GM19351 (cell line): ENCODE data around the gene GTPBP4.

ENCODE experiments used
- ATAC-seq: cut with Tn5 transposase; IDR thresholded peaks from one replicate; pipeline ENCODE4 v1.9.1; 2021; ENCODE audit warnings: mild to moderate bottlenecking, moderate library complexity; ENCODE audit not compliant: unreplicated experiment

GTPBP4 gene

DNA sequence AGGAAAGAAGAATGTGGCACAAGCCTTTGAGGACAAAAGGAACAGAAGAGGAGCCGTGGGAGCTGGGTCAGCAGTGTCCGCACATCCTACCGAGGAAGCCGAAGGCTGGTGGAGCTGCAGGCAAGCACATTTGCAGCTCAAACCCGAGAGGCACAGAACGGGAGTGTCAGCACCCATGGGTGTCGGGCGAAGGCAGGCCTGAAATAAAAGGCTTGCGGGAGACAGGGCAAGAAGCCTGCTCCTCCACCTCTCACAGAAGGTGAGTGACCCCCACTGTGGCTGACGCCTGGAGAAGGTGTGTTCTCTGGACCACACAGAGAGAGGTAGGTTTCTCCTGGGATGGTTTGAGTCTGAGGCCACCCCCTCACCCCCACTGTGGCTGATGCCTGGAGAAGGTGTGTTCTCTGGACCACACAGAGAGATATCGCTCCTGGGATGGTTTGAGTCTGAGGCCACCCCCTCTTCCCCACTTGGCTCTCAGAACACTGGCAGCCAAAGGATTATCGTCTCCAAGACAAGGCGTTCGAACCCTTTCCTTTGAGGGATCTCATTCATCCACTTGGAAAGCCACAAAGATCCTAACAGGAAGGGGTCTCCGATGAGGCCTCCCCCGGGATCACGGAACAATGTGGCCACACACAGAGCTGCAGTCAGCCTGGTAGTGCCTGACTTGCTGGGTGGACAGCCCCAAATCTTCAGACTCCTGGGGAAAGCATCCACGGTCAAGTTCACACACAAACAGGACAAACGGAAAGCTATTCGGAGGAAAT lies 21.6 kb upstream of the GTPBP4 start:
- ATAC-seq: no peak

DNA sequence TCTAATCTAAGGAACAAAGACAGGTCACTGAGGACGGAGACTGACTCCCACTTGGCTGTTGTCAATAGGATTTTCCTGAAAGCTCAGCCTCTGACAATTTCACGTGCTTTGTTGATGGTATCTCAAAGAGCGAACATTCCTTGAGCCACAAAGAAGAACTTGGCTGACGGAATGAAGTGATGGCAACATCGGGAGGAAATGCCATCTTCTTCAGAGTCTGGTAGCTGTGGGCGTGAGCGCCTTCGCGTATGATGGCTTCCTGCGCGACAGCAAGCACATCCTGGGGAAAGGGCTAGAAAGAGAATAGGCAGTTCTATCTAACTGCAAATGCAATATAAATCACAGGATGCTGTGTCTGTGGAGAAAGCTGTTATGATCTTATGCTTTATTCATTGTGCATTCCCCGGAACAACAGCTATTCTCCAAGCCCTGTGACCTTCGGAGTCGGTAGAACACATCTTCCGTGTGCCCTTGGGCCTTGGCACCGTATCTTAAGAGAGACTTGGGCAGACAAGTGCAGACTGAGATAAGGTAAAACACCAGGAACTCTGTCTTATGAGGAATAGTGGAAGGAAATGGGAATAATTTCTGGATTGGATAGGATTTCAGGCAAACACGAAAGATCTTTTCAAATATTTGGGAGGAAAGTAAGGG lies 19.6 kb upstream of the GTPBP4 start:
- no peak for ATAC-seq

DNA sequence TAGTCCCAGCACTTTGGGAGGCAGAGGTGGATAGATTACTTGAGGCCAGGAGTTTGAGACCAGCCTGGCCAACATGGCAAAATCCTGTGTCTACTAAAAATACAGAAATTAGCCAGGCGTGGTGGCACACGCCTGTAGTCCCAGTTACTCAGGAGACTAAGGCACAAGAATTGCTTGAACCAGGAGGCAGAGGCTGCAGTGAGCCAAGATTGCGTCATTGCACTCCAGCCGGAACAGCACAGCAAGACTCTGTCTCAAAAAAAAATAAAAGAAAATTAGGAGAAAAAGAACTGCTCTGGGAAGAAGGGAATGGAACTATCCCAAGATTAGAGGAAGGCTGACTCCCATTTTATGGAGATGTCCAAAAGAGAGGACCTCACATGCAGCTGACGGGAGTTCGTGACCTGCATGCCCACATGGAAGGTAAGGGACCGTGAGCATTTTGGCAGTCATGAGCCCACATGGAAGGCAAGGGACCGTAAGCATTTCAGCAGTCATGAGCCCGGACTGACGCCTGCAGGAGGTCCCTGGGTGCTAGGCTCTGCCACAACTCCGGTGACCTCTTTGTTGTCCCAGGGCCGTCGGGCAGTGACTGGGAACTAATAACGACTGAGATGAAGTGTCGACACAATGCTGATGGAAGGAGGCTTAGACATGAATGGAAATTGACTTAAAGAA lies 18.6 kb upstream of the GTPBP4 start:
- ATAC-seq: no peak

DNA sequence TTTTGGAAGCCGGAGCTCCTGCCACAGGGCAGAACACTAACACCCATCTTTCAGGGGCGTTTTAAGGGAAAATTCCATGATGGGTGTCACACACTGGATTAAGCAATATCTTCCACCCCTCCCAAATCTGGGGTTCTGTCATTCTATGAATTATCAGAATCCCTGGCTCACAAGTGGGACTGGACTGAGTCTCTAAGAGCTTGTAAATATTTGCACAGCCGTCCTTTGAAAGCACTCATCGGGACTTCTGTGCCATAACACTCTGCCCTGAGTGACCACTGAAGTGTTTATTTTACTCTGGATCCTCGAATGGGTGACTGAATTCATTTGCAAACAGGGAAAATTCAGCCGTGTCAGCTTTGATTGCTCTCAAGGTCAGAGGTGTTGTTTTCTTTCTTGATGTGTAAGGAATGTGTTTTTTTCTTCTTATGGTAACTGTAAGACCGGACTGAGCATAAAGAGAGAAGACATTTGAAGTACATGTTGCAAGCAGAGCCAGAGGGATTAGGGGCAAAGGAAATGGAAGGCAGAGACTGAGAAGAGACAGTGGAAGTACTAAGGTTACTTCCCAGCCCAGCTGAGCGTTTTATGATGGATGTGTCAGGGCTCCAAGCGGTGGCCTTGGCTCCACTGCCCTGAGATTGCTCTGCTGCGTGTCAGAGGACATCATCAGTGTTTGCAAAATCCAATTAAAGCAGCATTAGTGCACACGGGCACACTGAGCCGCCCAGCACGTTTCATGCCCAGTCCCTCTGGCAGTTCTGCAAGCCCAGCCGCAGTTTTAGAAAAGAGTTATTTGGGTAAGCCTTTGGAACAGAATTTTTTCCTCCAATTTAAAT lies 17.7 kb upstream of the GTPBP4 start:
- ATAC-seq: no peak

DNA sequence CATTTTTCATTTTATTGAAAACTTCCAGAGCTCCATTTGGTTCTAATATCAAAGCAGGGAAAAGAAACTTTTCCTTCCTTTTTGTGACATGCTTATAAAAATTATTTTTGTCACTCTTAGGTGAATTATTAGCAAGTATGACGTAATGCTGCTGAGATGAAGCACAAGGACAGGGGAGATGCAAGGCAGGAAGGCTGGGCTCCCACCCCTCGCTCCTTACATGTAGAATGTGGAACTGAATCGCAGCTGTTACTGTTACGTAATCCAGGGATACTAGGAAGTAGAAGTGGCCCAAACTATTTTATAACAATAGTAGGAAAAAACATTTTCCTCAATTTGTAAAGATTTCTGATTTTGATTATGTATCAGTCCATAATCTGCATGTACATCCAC lies 17.1 kb upstream of the GTPBP4 start:
- no peak for ATAC-seq

DNA sequence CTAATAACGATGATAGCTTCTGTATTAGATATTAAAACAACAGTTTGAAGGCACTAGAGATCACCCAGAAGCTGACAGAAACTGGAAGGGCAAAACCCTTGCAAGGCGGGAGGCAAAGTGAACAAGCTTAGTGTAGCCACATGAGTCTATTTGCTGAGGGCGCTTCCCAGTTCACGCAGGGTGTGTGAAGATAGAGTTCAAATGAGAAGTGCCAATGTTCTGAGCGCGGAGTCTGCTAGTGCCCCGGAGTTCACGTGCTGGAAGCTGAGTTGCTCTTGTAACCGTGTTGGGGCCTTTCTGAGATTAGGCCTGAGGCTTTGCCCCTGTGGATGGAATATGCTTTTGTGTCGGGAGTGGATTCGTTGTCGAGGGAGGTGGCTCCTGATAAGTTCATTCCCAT lies 16.6 kb upstream of the GTPBP4 start:
- ATAC-seq: no peak

DNA sequence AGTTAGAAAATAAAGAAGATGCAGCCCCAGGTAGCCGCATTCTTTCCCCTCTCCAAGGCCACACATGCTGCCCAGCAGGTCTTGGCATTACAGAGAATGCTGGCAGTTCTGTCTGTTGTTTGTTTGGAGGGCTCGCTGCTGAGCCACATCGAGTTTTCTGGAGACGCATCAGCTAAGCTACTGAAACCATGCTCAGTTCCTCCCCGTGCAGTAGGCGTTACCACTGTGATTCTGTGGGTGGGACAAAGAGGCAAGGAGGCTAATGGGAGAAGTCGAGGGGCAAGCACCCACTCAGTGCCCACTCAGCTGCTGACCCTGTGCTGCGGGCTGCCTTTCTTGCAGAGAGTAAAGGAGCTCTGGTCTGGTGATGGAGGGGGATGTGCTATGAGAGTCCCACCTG lies 15.5 kb upstream of the GTPBP4 start:
- ATAC-seq: peak; percentile 47

DNA sequence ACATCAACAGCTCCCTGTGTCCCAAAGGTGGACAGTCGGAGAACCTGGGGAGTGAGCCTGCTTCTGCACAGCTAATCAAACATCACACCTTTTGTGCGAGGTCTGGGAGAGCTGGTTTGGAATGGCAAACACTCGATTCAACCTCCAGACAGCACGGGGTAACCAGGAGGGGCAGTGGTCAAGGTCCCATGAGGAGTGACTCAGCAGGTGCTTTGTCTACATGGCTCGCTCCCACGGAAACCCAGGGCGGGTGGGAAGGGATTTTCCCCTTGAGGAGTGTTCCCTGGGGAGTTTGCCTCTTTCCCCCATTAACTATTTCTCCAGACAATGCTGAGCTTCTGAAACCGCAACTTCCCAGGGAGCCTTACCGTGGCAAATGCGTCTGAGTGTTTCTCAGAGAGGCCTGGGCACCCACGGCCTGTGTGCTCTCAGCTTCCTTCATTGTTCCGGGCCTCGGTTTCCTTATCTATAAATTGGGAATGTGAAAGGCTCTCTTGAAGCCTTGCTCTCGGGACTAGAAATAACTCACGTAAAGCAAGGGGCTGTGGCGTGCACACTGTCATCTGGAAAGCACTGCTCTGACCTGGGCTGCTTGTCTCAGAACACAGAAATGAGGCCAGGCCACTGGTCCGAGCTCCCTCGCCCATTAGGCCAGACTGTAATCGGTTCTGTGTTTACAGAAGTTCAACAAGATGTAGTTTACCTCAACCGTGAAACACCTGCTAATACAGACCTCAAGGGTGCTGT lies 14.0 kb upstream of the GTPBP4 start:
- ATAC-seq: no peak

DNA sequence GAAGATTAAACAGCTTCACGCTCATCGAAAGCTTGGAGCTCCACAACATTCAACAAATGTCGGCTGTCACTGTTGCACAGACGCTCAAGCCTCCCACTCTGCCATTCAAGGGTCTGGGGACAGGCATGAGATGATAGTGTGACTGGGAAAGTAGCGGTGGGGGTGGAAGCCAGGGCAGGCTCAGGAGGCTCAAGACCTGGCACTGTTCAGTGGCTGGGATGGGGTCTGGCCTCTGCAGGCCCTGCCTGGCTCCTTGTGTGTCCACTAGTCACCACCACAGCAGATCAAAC lies 13.5 kb upstream of the GTPBP4 start:
- ATAC-seq: no peak

DNA sequence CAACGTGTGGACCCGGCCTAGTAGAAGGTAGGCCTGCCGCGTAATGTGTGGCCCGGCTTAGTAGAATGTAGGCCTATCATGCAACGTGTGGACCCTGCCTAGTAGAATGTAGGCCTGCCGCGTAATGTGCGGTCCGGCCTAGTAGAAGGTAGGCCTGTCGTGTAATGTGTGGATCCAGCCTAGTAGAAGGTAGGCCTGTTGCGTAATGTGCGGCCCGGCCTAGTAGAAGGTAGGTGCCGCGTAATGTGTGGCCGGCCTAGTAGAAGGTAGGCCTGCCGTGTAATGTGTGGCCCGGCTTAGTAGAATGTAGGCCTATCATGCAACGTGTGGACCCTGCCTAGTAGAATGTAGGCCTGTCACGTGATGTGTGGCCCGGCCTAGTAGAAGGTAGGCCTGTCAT lies 11.9 kb upstream of the GTPBP4 start:
- ATAC-seq: no peak

DNA sequence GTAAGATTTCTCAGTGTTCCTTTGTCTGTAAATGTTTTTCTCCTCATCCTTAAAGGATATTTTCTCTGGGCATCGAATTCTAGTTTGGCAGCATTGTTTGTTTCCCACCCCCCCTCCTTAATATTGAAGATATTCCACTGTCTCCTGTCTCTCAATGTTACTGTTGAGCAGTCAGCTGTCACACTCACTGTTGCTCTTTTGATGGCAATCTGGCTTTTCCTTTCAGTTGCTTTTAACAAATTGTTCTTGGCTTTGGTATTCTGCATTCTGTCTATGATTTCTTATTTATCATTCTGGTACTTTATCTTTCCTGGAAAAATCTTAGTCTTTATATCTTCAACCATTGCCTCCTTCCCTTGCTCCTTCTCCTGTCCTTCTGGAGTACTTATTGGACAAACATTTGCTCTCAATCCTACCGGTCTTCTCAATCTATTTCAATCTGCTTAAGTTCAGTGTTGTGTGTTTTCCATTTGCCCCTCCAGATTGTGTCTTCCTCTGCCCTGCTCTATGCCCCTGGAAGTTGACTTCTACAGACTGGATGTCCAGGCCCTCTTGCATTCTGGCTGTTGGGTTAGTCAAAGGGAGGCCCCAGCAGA lies 9.3 kb upstream of the GTPBP4 start:
- no peak for ATAC-seq

DNA sequence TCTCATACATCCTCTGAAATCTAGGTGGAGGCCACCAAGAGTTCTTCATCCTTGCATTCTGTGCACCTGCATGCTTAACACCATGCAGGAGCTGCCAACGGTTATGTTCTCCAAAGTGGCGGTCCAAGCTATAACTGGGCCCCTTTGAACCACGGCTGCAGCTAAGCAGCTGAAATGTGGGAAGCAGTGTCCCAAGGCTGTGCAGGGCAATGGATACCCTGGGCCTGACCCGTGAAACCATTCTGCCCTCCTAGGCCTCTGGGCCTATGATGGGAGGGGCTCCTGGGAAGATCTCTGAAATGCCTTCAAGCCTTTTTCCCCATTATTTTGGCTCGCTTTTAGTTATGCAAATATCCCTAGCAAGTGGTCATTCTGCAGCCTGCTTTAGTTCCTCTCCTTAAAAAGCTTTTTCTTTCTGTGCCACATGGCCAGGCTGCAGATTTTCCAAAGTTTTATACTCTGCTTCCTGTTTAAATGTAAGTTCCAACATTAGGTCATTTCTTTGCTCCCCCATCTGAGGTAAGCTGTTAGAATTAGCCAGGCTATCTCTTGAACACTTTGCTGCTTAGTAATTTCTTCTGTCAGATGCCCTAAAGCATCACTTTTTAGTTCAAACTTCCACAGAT lies 7.7 kb upstream of the GTPBP4 start:
- ATAC-seq: no peak

DNA sequence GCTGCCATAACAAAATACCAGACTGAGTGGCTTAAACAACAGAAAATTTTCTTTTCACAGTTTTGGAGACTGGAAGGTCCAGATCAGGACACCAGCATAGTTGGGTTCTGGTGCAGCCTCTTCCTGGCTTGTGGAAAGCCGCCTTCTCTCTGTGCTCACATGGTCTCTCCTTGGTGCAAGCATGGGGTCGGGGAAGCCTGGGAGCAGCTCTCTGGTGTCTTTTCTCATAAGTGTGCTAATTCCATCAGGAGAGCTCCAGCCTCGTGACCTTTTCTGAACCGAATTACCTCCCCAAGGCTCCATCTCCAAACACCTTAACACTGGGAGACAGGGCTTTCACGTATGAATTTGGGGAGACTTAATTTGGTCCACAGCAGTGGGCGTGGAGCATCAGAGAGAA lies 4.8 kb upstream of the GTPBP4 start:
- no peak for ATAC-seq

DNA sequence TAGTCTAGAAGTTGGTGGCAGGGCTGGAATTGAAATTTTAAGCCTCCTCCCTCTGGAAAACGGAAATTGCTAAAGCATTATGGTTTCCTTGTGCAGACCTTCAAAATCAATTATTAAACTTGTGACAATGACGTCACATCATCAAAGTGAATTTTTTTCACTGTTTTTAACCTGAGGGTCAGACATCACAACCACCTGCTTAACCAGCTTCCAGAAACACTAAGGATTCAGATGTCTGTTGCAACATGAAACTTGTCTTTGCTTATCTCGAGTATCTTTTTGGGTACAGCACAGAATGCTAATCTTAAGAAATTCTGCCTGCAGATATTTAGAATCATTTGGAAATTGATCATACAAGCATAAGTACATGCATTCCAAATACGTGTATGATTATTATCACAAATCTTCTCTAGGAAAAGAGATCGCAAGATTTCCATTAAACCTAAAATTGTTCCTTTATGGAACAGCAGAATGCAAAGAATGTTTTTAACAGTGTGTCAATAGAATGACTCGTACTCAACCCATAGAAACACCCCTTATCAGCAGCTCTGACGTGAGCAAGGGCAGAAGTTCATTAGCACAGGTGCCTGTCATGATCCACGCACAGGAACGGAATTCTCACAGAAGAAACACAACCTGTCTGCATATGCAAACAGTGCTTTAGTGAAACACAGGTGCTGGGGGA lies 4.1 kb upstream of the GTPBP4 start:
- no peak for ATAC-seq

DNA sequence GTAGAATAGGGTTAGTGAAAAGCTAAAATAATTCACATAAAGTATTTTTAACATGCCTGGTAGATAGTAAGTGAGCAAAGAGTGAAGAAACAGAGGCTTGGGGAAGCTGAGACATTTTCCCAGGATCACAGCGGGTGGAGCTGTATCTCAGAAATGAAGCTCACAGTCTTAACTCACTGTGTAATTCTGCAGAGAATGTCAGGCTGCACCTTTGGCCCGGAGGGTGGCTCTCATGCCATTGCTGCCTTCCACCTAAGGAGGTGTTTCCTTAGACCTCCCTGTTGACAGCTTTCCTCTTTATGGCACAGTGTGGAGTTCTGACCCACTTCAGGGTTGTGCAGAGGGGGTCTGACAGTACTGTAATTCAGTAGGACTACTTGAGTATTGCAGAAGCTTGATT lies 2.9 kb upstream of the GTPBP4 start:
- no peak for ATAC-seq

DNA sequence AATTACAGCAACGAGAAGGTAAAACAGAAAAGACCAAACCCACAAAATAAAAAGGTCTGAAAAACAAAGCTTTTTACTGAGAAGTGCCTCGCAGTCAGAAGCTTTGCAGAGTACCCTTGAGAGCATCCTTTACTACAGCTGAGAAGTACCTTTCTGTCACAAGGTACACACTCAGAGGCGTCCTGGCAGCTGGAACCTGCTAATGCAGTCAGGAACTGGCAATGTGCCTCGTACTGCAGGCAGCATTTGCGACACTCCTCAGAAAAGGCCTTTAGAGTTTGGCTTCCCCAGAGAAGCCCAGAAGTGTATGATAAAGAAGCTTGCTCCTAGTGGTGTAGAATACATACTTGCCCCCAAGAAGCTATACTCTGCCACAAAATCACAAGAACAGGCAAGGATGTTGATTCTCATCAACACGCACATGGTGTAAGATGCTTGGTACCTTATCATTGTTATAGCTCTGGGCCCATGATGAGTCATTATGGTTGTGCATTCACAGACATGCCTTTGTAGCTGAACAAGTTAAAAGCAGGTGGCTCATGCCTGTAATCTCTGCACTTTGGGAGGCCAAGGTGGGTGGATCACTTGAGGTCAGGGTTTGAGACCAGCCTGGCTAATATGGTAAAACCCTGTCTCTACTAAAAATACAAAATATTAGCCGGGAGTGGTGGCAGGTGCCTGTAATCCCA lies 2.0 kb upstream of the GTPBP4 start:
- no peak for ATAC-seq

DNA sequence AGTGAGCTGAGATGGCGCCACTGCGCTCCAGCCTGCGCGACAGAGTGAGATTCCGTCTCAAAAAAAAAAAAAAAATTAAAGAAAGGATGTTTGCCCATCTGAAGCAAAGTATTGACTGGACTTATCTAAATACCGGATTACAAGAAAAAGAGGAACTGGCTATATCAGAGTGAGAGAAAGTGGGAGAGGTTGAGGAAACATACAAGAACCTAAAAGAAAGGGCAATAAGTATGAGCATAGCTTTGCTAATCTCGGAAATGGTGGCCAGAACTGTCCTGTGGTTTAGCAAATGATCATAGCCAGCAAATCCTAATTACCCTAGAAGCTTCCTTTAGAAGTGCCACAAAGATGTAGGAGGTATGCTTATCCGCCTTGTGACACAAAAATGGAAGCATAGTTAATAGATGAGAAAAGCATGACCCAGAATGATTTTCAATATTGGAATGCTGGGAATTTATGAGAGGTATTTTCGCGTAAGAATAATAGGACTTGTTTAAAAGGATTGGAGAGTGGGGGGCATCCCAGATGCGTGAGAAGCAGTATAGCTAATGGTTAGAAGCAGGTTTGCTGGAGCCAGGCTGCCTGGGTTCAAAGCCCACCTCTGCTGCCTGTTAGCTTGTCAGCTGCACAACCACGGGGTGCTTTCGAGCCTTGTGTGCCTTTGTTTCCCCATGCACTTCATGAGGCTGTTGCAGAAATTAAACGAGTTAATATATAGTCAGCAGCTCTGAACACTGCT lies 1.2 kb upstream of the GTPBP4 start:
- no peak for ATAC-seq

DNA sequence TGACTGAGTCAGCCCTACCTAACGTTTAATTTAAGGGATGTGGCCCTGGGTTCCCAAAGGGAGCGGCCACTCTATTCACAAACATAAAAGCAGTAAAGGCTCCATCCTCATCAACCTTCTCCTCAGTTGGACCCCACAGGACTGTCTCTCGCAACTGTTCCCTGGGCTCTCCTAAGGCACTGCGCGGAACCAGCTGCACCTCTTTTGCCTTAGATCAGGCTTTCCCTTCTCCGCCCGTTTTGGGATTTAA lies 689 bp upstream of the GTPBP4 start:
- ATAC-seq: peak; percentile 0
